ENCODE data around the gene SZT2.
"Not testable (repeated sequence)": the region's sequence is repeated elsewhere in the genome, so short reads cannot be mapped to it uniquely, and the experiment has no call there.

SZT2 gene

DNA sequence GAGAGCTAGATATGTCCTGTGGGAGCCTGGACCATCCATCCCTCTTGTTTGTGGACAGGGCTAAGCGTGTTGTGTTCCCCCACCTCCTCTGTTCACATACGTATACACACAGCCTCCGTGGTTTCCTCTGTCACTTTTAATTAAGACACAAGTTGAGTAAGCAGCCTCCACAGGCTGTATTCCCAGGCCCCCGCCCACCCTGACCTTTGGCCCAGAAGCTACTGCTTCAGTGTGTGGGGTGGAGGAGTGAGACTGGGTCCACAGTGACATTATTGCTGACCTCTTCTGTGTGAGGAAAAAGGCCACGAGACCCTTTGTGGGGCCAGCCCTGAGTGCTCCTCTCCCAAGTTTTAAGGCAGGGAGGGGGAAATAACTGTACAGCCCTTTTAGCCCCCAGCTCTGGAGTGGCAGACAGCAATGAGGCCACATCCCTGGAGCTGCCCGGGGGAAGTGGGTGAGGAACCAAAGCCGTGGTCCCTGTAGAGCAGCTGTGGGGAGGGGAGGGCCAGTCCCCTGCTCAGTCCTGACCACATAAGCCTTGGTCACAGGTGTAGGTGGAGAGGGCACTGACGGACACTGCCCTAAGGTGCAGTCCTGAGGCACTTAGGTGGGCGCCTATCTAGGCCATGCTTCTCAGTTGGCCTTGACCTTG, 26.3 kb upstream of the SZT2 start:
- peak; percentile 35 for DNase-seq

DNA sequence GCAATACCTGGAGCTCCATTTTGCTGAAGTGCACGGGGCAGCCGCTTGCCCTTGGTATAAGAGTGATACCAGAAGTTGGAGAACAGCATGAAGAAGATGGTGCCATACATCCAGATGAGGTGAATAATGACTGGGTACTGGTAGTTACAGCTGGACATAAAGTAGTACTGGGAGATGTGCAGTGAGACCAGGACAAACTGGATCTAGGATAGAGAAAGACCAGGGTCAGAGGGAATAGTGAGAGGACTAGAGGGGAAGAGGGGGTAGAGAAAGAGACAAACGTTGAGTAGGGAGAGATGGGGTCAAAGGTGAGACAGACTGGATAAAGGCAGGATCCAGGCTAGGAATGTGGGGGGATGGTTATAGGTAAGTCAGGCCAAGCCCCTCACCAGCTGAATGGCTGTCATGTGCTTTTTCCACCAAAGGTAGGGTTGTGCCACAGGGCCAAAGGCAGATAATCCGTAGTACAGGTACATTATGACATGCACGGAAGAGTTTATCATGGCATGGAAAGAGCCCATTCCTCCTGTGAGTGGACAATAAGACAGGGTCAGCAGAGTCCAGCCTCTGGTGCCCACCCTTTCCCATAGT, 25.7 kb upstream of the SZT2 start:
- DNase-seq = no peak

DNA sequence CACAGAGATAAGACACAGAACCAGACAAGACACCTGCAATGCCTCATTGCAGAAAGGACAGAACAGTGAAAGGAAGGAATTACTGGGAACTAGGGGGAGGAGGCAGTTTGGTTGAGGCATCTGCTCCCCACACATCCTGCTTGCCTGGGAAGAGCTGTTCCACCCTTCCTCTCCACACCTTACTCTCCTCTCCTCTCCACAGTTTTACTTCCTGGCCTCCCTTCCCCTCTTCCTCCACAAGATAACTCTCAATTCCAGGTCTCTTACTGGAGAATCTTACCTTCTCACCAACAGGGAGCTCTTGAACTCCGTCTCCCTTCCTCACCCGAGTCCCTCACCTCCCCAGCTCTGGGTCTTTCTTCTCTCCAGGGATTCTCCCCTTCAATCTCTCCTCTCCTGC, 24.0 kb upstream of the SZT2 start:
- no peak for DNase-seq

DNA sequence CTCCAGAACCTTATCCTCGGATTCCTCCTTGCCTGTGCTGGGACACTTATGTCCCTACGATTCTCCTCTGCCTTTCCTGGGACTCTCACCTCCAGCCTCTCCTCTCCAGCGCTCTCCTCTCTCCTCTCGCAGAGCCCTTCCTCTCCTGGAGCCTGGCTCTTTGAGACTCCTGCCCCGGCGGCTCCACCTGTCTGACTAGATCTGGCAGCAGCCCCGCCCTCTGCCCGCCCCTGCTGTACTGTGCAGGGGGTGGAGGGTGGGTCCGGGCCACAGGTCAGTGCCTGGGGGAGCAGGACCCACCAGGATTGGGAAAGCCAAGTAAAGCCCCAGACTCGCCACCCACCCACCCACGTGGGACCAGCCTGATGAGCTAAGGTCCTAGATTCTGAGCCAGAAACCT, 23.5 kb upstream of the SZT2 start:
- peak; percentile 42 for DNase-seq

DNA sequence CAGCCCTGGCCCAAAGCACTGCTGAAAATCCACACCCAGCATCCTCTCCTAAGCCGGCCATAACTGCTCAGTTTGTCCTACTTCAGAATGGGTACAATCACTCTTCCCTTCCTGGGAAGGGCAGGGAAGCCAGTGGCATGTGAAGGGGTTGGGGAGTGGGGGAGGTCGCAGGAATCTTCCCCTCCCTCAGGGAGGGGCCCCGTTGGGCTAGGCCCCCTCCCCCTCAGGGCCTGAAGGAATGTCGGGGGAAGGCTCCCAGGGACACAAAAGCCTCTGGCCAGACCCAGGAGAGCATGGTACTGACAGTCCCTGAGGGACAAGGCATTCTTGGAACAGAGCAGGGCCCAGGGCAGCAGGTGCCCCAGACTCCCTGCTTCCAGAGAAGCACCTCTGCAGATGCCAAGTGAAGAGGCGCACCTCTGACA, 23.1 kb upstream of the SZT2 start:
- DNase-seq = no peak

DNA sequence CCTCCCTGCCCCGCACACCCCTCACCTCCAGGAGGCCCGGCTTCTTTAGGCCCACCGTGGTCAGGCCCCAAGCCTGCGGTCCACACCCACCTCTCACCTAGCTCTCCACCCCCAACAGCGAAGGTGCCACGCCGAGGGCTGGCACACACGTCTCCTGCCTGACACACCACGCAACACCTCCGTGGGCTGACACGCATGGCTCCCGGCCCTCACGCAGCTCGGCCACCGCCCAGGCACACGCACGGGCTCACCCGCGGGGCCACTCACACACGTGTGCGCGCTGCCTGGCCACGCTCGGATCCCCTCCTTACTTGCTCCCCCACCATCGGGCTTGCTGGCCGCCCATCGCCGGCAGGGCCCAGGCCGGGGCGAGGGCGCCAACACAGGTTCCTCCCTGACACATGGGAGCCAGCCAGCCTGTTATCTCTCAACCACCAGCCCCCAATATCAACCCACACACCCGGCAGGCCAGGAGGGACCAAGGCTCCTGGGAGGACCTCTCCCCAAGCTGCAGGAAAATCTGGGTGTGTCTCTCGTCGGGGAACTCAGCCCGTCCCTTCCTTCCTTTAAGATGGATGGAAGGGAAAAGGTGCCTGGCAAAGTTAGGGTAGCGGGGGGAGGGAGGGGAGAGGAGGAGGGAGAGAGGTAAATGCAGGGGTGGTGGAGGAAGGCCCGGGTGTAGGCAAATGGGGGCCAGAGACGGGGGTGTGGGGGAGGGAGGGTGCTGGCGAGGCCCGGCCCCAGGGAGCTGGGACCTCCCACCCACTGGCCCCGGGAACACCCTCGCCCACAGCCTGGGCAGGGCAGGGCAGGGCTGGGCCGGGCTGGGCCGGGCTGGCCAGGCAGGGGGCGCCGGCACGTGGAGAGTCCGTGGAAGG, 22.4 kb upstream of the SZT2 start:
- DNase-seq = peak; percentile 47

DNA sequence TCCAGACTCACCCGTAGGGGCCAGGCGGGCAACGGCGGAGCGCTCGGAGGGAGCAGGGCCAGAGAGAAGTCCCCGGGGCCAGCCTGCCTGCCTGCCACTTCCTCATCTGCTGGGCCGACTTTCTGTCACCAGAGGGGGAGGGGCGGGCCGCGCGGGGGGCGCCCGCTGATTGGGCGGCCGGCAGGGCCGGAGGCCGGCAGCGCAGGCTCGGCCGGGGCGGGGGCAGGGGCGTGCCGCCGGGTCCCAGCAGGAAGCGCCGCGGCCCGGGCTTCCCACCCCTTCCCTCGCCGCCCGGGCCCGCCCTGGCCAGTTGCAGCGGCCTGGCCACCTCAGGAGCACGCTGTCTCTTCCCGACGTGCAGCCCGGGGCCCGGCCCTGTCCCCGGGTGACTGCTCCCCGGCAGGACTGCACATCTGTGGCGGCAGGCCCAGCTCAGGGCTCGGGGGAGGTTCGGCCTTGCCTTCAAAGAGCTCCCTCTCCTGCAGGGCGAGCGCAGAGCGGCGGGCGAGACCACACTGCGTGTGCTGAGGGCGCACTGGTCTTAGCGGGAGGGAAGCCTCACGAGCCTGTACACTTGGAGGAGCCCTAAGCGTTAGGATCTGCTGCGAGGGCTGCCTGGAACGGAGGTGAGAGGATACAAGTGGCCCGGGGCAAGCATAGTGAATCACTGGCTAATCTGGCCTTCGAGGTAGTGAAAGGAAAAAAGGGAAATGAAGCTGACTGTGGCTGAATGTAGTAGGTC, 21.6 kb upstream of the SZT2 start, which contains the start of gene ELOVL1:
ELOVL1 (minus strand) TSS at position 108 of the 742 bp plus-strand sequence. CDS start 2,402 bp downstream, outside the sequence.
- DNase-seq = peak; percentile 92

DNA sequence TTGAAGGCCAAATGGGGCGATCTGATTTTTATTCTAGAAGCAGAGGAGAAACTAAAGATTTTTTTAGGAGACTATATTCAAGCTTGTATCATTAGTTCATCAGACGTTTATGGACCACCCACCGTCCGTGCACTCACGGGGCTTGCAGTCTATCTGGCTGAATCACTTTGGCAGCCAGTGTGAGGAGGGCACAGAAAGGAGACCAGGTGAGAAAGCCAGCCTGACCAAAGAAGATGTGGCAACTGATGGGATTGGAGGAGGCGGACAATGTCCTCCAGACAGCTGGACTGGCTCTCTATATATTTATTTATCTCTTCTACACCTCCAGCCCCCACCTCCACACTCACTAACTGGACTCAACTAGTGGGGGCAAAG, 21.1 kb upstream of the SZT2 start:
- DNase-seq = peak; percentile 36

DNA sequence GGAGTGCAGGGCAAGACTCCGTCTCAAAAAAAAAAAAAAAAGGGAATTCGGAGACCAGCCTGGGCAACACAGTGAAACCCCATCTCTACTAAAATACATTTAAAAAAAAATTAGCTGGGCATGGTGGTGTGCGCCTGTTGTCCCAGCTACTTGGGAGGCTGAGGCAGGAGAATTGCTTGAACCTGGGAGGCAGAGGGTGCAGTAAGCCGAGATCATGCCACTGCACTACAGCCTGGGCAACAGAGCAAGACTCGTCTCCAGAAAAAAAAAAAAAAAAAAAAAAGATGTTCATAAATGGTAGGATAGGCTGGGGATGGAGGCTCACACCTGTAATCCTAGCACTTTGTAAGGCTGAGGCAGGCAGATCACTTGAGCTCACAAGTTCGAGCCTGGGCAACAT, 19.9 kb upstream of the SZT2 start:
- not testable (repeated sequence) for DNase-seq

DNA sequence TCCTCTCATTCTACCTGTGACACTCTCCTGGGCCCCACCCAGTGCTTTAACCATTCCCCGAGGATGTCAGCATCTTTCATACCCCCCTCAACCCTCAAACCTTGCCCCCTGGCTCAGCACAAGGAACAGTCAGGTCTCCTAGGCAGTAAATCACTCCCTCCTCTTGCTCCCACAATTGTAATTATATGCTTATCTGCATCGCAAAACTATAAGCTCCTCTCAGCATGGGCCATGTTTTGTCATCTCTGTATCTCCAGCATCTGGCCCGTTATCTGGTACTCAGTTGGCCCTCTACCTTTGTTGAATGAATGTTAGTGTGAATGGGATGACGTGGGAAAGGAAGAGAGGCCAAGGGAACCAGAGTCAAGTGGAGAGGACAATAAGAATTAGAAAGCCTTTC, 19.1 kb upstream of the SZT2 start:
- no peak for DNase-seq

DNA sequence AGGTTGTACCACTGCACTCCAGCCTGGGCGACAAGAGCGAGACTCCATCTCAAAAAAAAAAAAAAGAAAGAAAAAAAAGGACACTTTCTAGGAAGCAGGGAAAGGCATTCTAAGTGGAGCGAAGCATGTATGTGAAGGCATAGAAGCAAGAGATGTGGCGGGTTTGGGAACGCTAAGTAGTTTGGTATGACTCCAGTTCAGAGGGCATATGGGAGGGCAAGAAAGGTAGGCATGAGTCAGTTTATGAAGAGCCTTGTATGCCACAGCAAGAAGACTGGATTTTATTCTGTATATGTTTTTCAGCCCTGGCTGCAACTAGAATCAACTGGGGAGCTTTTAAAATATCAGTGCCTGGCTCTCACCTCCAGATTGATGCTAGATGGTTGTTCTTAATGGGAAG, 17.5 kb upstream of the SZT2 start:
- DNase-seq = no peak

DNA sequence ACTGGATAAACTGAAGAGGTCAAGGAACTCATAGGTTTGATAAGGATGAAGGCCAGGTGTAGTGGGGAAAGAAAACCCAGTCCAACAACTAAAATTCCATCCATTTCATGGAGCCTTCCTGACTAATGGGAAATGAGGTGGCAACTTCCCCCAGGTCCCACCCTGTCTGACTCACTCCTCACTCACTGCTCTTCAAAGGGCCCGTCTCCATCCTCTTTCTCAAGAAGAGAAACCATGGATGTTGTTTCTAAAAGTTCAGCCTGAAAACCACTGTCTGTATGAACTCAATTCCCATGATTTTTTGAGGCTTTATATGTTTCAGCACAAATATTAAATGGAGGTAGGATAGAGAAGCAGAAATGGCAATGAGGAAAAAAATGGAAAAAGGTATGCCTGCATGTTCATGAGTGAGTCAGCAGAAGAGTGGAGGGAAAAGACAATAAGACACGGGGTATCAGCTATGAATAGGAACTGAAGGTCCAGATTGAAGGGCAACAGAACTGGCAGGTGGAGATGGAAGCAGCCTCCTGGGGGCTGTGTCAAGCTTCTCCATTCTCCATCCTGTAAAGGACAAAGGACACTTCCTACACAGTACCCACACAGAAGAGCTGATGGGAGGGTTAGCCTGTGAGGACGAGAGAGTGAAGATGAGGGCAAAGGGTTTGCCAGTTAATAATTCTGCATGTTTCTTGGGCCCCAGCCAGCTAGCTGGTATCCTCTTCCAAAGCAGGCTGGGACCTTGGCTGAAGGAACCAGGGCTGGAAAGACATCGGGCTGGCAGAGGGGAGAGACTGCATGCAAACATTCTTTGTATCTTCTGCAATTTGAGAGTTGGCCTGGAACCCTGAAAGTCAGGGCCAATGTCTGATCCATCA, 16.4 kb upstream of the SZT2 start:
- DNase-seq = no peak

DNA sequence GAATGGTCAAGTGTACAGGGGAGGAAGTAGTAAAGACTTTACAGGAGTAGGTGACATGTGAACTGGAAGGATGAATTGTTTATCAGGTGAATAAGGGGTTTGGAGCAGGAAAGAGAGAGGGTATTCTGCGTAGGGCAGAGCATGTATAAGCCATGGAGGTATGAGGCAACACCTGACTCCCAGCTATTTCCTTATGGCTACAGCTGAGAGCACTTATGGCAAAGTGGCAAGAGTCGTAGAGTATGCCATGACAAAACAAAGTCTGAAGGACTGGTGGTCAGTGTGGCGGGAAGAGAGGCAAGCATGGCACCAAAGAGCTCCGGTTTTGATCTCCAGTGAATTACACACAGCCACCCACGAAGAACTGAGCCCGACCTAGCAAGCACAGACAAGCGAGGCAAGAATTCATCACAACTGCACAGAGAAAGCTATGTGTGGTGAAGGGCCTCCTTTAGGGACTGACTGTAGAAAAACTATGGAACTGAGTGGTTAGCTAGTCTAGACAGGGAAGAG, 12.9 kb upstream of the SZT2 start:
- no peak for DNase-seq

DNA sequence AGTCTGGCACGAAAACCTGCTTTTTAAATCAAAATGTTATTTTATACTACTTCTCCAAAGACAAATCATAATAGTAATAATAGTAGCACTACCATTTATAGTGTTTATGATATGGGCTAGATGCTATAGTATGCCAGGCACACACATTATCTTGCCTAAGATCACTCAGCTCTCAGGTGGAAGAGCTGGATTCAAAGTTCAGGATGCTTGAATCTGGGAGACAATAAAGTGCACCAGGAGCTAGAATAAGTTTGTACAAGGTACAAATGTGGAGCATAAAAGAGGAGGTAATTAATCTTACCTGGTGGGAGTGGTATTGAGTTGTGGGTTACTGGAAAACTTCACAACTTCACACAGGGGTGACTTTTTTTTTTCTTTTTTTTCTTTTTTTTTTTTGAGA, 11.9 kb upstream of the SZT2 start:
- no peak for DNase-seq

DNA sequence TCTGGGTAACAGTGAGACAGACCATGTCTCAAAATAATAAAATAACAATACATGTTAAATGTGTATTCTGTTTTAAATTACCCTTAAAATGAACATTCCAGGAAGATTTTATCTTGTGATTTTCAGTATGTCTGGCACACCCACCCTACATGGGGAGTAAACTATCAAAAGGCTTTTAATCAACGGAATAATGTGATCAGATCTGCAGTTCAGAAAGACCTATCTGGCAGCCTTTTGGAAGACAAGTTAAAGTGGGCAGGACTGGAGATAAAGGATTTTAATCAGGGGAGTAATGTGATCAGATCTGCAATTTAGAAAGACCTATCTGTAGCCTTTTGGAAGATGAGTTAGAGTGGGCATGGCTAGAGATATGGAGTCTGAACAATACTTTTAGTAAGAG, 10.2 kb upstream of the SZT2 start:
- DNase-seq = no peak

DNA sequence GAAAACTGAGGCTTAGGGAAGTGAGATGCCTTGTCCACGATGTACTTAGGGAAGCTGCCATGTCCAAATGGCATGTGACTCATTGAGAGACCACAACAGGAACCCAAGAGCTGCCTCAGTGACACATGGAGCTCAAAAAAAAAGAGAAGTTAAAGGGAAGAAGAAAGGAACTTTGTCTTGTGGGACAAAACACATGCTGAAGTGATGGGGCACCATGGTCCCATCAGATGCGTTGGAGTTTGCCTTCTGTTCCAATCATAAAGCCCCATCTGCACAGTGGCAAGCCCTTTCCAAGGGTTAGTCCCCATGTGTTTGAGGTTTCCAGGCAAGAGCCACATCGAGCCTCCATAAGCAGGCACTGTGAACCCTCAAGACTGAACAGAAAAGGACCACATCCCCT, 8.1 kb upstream of the SZT2 start:
- no peak for DNase-seq

DNA sequence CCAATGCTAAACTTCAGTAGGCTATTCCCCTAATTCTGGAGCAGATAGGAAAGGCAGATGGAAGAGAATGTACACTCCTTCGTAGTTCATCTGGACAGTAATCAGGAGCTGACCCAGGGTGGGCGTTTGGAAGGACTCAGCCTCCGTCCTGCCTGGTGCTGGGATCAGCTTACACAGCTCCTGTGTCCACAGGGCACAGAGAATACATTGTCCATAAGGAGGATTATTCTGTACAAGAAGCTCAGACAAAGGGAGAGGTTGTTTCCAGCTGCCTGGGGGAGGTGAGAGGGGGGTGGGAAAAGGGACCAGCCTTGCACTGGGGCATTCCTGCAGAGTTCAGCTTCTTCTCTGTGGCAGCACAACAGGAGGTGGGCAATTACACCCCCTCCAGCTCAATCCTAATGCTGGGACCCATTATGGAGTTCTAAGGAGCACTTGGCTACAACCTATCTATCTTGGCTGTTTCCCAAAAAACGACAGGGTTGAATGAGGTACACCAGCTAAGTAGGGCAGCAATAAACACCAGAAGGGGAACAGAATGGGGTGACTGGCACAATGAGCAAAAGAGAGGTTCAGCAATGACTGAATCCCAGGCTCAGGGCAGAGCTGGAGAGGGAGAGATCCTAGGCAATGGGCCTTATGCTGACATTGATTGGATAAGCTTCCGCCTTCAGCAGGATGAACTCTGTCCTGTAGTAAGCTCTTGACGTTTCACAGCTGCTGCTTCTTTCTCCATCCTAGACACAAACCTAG, 7.5 kb upstream of the SZT2 start:
- DNase-seq = no peak

DNA sequence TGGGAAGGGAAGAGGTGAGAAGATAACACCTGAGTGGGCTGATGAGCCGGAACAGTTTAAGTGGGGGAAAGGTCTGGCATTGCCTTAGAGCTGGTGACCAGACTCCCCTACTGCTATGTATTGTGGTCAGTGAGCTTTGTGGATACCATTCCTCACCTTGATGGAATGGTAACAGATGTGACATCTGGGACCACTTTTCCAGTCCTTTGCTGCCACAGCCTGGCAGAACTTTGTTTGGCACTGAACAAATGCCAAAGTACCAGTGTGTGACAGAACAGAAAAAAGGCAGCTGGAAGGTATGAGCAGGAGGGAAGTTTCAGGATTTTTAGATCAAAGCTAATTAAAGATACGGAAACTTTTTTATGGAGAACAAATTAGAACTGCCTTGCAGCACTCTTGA, 6.2 kb upstream of the SZT2 start:
- no peak for DNase-seq

DNA sequence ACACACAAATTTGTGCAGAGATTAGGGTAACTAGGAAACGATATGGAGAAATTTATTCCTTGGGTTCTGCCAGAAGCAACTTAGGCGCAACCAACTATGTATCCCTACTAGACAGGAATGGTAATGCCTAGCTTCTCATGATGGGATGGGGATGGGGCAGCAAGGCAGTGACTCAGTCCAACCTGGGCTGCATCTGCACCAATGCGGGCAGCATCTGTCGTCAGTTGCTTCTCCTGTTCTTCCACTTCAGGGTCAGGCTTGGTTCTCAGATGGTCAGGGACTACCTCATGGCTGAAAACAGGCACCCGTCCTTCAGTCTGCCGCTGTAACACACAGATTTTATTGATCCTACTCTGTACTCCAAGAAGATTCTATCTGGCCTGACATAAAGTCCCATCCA, 3.0 kb upstream of the SZT2 start:
- DNase-seq = no peak

DNA sequence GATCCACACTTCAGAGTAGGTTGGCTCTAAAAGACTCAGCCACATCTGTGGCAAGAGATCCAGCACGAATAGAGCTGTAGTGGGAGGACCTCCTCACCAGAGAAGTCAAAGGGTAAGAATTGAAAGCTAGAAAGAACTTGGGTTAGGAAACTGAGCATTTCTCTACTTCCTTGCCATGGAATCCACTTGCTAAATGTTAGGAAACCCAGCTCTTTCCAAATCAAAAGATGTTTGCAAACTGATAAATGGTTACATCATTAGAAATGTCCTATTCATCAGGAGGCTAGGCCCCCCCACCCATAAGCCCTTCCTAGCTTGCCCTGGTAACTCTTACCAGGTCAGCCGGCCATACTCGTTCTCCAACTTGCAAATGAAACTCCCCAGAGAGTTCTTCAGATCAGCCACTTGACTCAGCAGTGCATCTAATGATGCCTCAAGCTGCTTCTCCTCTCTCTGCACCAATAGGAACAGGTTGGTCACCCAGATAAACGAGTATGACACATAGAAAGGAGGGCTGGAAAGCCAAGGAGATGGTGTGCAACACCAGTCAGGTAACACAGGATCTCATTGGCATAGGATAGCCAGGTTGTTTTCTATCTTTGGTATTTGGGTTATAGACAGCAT, 1.6 kb upstream of the SZT2 start:
- no peak for DNase-seq

DNA sequence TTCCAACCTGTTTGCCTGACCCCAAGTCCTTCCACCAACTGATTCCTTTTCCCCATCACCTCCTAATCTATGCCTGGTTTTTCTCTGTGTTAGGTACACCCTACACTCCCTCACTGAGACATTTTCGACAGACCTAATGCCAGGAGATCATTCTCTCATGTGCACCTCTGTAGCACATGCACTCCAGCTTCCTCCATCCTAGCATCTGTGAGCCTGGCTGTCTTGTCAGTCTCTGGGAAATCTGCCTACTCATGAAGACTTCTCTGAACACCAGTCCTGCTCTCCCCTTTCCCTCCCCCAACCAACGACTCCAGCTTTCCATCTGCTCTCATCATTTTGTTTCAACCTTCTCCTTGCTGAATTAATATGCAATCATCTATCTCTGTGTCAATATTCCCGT, 1.1 kb upstream of the SZT2 start:
- DNase-seq = no peak
